Neural cell (in vitro differentiated cells): ENCODE measurements around the gene TRIM58. TPM values are rescaled to one million over a fixed set of nuclear protein-coding genes. Genes with fewer than 3 reads are reported as not detected.

Experiments used
- H2AFZ ChIP-seq: fragments of 200-600, 300-800 bp; sonication (generic), shearing (Covaris generic); 2 replicates; pipeline ENCODE4 v1.6.0; 2014; ENCODE audit warnings: low read depth, mild to moderate bottlenecking, antibody characterized with exemption, low read length, moderate library complexity
- H3F3A ChIP-seq: fragments of 200-600 bp; shearing (Covaris generic); 2 replicates; pipeline ENCODE4 v1.6.1; 2016; ENCODE audit warnings: mild to moderate bottlenecking, moderate library complexity, mixed read lengths, antibody characterized with exemption, low read length; ENCODE audit not compliant: insufficient read depth, poor library complexity, severe bottlenecking
- H3K27ac ChIP-seq: fragments of 200-600, 300-800 bp; sonication (generic), shearing (Covaris generic); 2 replicates; pipeline ENCODE4 v1.5.1; 2014; ENCODE audit warnings: mild to moderate bottlenecking, low read length, moderate library complexity
- H3K27me3 ChIP-seq: fragments of 300-800, 200-600 bp; sonication (generic), shearing (Covaris generic); 2 replicates; pipeline ENCODE4 v1.6.0; 2014; ENCODE audit warnings: mild to moderate bottlenecking, low read depth, low read length, moderate library complexity; ENCODE audit not compliant: insufficient read depth
- H3K36me3 ChIP-seq: fragments of 300-800, 200-600 bp; sonication (generic), shearing (Covaris generic); 2 replicates; pipeline ENCODE4 v1.5.1; 2014; ENCODE audit warnings: mild to moderate bottlenecking, antibody characterized with exemption, low read length, moderate library complexity; ENCODE audit not compliant: insufficient read depth
- H3K4me2 ChIP-seq: fragments of 300-800, 200-600 bp; sonication (generic), shearing (Covaris generic); 2 replicates; pipeline ENCODE4 v1.6.0; 2014; ENCODE audit warnings: mild to moderate bottlenecking, low read length
- H3K4me3 ChIP-seq: fragments of 300-800, 200-600 bp; sonication (generic), shearing (Covaris generic); 2 replicates; pipeline ENCODE4 v1.5.1; 2014; ENCODE audit warnings: mild to moderate bottlenecking, low read length, moderate library complexity
- H3K79me2 ChIP-seq: fragments of 200-600 bp; shearing (Covaris generic); replicated peaks from 2 replicates; pipeline ENCODE4 v1.6.0; 2014; ENCODE audit warnings: mild to moderate bottlenecking, low read length, moderate library complexity; ENCODE audit not compliant: insufficient read depth
- H3K9ac ChIP-seq: fragments of 300-800, 200-600 bp; sonication (generic), shearing (Covaris generic); 2 replicates; pipeline ENCODE4 v1.6.1; 2016; ENCODE audit warnings: mild to moderate bottlenecking, low read length, mixed read lengths
- H3K9me2 ChIP-seq: fragments of 200-600 bp; shearing (Covaris generic); 2 replicates; pipeline ENCODE4 v1.6.1; 2016; ENCODE audit warnings: mild to moderate bottlenecking, low read length, mixed read lengths; ENCODE audit not compliant: insufficient read depth
- H3K9me3 ChIP-seq: fragments of 200-600, 300-800 bp; sonication (generic), shearing (Covaris generic); 2 replicates; pipeline ENCODE4 v1.6.1; 2016; ENCODE audit warnings: mild to moderate bottlenecking, mixed run types, low read length, moderate library complexity, mixed read lengths
- H4K20me1 ChIP-seq: fragments of 200-600 bp; shearing (Covaris generic); 2 replicates; pipeline ENCODE4 v1.6.1; 2016; ENCODE audit warnings: mild to moderate bottlenecking, mixed run types; ENCODE audit not compliant: insufficient read depth
- EP300 ChIP-seq: fragments of 450-650 bp; conservative IDR thresholded peaks from 2 replicates; pipeline ENCODE4 v1.6.1; 2014; ENCODE audit warnings: antibody characterized with exemption, mild to moderate bottlenecking, moderate library complexity; ENCODE audit not compliant: poor library complexity, severe bottlenecking
- EZH2 ChIP-seq: fragments of 200-600, 300-800 bp; shearing (Covaris generic), sonication (generic); IDR thresholded peaks from 2 replicates; pipeline ENCODE4 v1.6.1; 2014; ENCODE audit warnings: antibody characterized with exemption, low read length, borderline replicate concordance, mild to moderate bottlenecking; ENCODE audit not compliant: insufficient read depth, poor library complexity, severe bottlenecking
- MXI1 ChIP-seq: fragments of 450-650 bp; conservative IDR thresholded peaks from 2 replicates; pipeline ENCODE4 v1.6.1; 2014; ENCODE audit warnings: antibody characterized with exemption, mild to moderate bottlenecking; ENCODE audit not compliant: poor library complexity, severe bottlenecking
- POLR2AphosphoS5 ChIP-seq: IDR thresholded peaks from 2 replicates; pipeline ENCODE4 v1.6.1; 2012
- RAD21 ChIP-seq: fragments of 450-650 bp; conservative IDR thresholded peaks from 2 replicates; pipeline ENCODE4 v1.6.1; 2014; ENCODE audit warnings: antibody characterized with exemption, mild to moderate bottlenecking, moderate library complexity
- SMC3 ChIP-seq: fragments of 450-650 bp; conservative IDR thresholded peaks from 2 replicates; pipeline ENCODE4 v1.6.1; 2014; ENCODE audit warnings: antibody characterized with exemption, mild to moderate bottlenecking, moderate library complexity; ENCODE audit not compliant: poor library complexity
- polyA plus RNA-seq: library from polyadenylated mRNA; depleted of rRNA; stranded (reverse); fragments of >200 nt; gene quantifications from 2 replicates; pipeline ENCODE4 v1.2.3, GENCODE V29; 2014
- TF ChIP-seq, protein P1 (sequence below): IDR thresholded peaks from 2 replicates; pipeline ENCODE4 v1.6.1; 2012; ENCODE audit warnings: borderline replicate concordance
- TF ChIP-seq, protein P2 (sequence below): fragments of 450-650 bp; IDR thresholded peaks from 2 replicates; pipeline ENCODE4 v1.5.1; 2014; ENCODE audit warnings: antibody characterized with exemption, mild to moderate bottlenecking, moderate library complexity; ENCODE audit not compliant: poor library complexity, severe bottlenecking

The TRIM58 gene
- polyA plus RNA-seq, 1 donor from 2014 or later, result 0.12 TPM

- no peak for TF ChIP-seq SMC3
- H2AFZ ChIP-seq, result no peak within 1 kb of the TSS
These were observed 15.2 kb upstream of the TRIM58 start, which contains the start of gene OR11L1 for GRCh38 chr1:247841796-247842195. Gene OR11L1 (minus strand): TSS chr1:247841896. CDS start chr1:247841896, 0 bp downstream.

DNA sequence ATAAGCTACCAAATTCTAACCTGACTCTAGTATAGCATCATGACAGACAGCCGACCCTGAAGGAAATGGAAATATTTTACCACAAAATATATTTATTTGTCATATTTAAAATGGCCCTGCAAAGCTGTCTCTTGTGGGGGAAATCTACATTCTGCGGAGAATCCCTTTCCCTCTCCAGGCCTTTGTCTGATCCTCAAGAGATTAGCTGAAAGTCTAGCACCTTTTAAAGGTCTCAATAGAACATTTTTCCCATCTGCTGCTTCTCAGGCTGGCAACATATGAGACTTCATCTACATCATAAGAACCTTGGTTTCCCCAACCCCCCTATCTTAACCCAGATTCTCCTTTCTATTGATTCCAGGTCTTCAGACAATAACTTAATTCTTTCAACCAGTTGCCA, 13.6 kb upstream of the TRIM58 start:
- no peak overlapping the region for H3K27ac ChIP-seq
- no peak overlapping the region for H2AFZ ChIP-seq
- H3F3A ChIP-seq, result no peaks in the 10 kb centered on the region

More at GRCh38 chr1:247841796-247842195, 15.2 kb upstream of the TRIM58 start, which contains the start of gene OR11L1:
- H4K20me1 ChIP-seq, result no peaks in the 10 kb centered on the region
- H3F3A ChIP-seq, result no peaks in the 10 kb centered on the region
- H3K27me3 ChIP-seq, result no peaks in the 10 kb centered on the region
- H3K9me2 ChIP-seq, result no peaks in the 10 kb centered on the region
- H3K4me2 ChIP-seq, result no peak within 1 kb of the TSS
- H3K9me3 ChIP-seq, result no peaks in the 10 kb centered on the region
- no peaks in the 10 kb centered on the region for H3K79me2 ChIP-seq
- H3K9ac ChIP-seq, result no peak within 1 kb of the TSS
- H3K27ac ChIP-seq, result no peak within 1 kb of the TSS
- H3K4me3 ChIP-seq, result no peak within 1 kb of the TSS
- no peaks in the 10 kb centered on the region for H3K36me3 ChIP-seq

GRCh38 chr1:247845011-247845692, 11.8 kb upstream of the TRIM58 start:
- Histone ChIP-seq H3K4me3 (no peak overlapping the region), H3K27ac (no peak overlapping the region), H3K9me2 (no peaks in the 10 kb centered on the region), H3K9me3 (no peaks in the 10 kb centered on the region), H3K36me3 (no peaks in the 10 kb centered on the region), H3F3A (no peaks in the 10 kb centered on the region), H3K79me2 (no peaks in the 10 kb centered on the region), H4K20me1 (no peaks in the 10 kb centered on the region), H3K4me2 (no peak overlapping the region), H2AFZ (no peak overlapping the region), H3K9ac (no peak overlapping the region), H3K27me3 (no peaks in the 10 kb centered on the region)
- no peak for TF ChIP-seq RAD21
- TF ChIP-seq, protein P1, sequence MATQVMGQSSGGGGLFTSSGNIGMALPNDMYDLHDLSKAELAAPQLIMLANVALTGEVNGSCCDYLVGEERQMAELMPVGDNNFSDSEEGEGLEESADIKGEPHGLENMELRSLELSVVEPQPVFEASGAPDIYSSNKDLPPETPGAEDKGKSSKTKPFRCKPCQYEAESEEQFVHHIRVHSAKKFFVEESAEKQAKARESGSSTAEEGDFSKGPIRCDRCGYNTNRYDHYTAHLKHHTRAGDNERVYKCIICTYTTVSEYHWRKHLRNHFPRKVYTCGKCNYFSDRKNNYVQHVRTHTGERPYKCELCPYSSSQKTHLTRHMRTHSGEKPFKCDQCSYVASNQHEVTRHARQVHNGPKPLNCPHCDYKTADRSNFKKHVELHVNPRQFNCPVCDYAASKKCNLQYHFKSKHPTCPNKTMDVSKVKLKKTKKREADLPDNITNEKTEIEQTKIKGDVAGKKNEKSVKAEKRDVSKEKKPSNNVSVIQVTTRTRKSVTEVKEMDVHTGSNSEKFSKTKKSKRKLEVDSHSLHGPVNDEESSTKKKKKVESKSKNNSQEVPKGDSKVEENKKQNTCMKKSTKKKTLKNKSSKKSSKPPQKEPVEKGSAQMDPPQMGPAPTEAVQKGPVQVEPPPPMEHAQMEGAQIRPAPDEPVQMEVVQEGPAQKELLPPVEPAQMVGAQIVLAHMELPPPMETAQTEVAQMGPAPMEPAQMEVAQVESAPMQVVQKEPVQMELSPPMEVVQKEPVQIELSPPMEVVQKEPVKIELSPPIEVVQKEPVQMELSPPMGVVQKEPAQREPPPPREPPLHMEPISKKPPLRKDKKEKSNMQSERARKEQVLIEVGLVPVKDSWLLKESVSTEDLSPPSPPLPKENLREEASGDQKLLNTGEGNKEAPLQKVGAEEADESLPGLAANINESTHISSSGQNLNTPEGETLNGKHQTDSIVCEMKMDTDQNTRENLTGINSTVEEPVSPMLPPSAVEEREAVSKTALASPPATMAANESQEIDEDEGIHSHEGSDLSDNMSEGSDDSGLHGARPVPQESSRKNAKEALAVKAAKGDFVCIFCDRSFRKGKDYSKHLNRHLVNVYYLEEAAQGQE, result no peak
- no peak for TF ChIP-seq EP300
- TF ChIP-seq POLR2AphosphoS5, result no peak
- TF ChIP-seq MXI1, result no peak

More for the DNA sequence above, 13.6 kb upstream of the TRIM58 start:
- no peak for TF ChIP-seq POLR2AphosphoS5
- no peak for TF ChIP-seq EZH2
- TF ChIP-seq EP300, result no peak
- TF ChIP-seq, protein P2, sequence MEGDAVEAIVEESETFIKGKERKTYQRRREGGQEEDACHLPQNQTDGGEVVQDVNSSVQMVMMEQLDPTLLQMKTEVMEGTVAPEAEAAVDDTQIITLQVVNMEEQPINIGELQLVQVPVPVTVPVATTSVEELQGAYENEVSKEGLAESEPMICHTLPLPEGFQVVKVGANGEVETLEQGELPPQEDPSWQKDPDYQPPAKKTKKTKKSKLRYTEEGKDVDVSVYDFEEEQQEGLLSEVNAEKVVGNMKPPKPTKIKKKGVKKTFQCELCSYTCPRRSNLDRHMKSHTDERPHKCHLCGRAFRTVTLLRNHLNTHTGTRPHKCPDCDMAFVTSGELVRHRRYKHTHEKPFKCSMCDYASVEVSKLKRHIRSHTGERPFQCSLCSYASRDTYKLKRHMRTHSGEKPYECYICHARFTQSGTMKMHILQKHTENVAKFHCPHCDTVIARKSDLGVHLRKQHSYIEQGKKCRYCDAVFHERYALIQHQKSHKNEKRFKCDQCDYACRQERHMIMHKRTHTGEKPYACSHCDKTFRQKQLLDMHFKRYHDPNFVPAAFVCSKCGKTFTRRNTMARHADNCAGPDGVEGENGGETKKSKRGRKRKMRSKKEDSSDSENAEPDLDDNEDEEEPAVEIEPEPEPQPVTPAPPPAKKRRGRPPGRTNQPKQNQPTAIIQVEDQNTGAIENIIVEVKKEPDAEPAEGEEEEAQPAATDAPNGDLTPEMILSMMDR, result no peak
- no peak overlapping the region for H3K4me3 ChIP-seq
- H3K9me3 ChIP-seq, result no peaks in the 10 kb centered on the region
- no peaks in the 10 kb centered on the region for H3K36me3 ChIP-seq
- no peak overlapping the region for H3K4me2 ChIP-seq
- H3K9ac ChIP-seq, result no peak overlapping the region
- H4K20me1 ChIP-seq, result no peaks in the 10 kb centered on the region
- no peaks in the 10 kb centered on the region for H3K9me2 ChIP-seq
- H3K27me3 ChIP-seq, result no peaks in the 10 kb centered on the region
- H3K79me2 ChIP-seq, result no peaks in the 10 kb centered on the region
